NOMO-1 (cell line): ENCODE results near the gene L3MBTL3.
"Not testable (repeated sequence)": the region's sequence is repeated elsewhere in the genome, so short reads cannot be mapped to it uniquely, and the experiment has no call there.

Experiments
- DNase-seq, 2 experiments: peaks; one replicate each; lab custom pipeline; 2025; ENCODE audit not compliant: unreplicated experiment in 2 of 2; lab: John Stamatoyannopoulos, UW

Gene L3MBTL3

GRCh38 chr6:130173377-130174004 is 155.1 kb downstream of the L3MBTL3 start:
- not testable (repeated sequence) for DNase-seq

- DNase-seq = no peak
Observed at GRCh38 chr6:130176378-130176777, 158.0 kb downstream of the L3MBTL3 start.

- DNase-seq = no peak
Observed at GRCh38 chr6:130178692-130179091, 160.3 kb downstream of the L3MBTL3 start.

GRCh38 chr6:130182466-130182865 is 164.1 kb downstream of the L3MBTL3 start:
- DNase-seq = no peak

GRCh38 chr6:130183271-130184222 is 165.2 kb downstream of the L3MBTL3 start:
- no peak for DNase-seq

- no peak for DNase-seq
Observed at GRCh38 chr6:130185658-130186057, 167.3 kb downstream of the L3MBTL3 start.

- DNase-seq = no peak
Observed at GRCh38 chr6:130187335-130188206, 169.2 kb downstream of the L3MBTL3 start.

GRCh38 chr6:130188207-130188899 is 170.0 kb downstream of the L3MBTL3 start:
- no peak for DNase-seq

- no peak for DNase-seq
Observed at GRCh38 chr6:130189531-130190397, 171.4 kb downstream of the L3MBTL3 start.
